AG04449 (cell line): Measurements from ENCODE around the gene TRIM45.
"Not testable (repeated sequence)": the region's sequence is repeated elsewhere in the genome, so short reads cannot be mapped to it uniquely, and the experiment has no call there.

Source experiments
- CTCF ChIA-PET: fragments of 350-600 bp; formaldehyde crosslinking; extraction: SDS; loops from one replicate; lab custom pipeline; 2021; ENCODE audit warnings: antibody characterized with exemption; lab: Yijun Ruan, JAX
- POLR2A ChIA-PET: fragments of 400-600, 350-600 bp; formaldehyde crosslinking; extraction: SDS; loops from one replicate; lab custom pipeline; 2020; ENCODE audit warnings: antibody characterized with exemption, inconsistent platforms; lab: Yijun Ruan, JAX
- DNase-seq: peaks from one replicate; pipeline ENCODE4 v3.0.0-alpha.2; 2010; ENCODE audit warnings: low read depth, low spot score
- H3K4me3 ChIP-seq: 2 replicates; pipeline ENCODE4 v1.5.1; 2011; ENCODE audit warnings: low read depth, mild to moderate bottlenecking, control low read depth, low read length
- CTCF ChIP-seq: IDR thresholded peaks from one replicate; pipeline ENCODE4 v1.5.1; 2011; ENCODE audit warnings: mild to moderate bottlenecking, moderate library complexity, low read length, control low read depth, inconsistent platforms; ENCODE audit not compliant: insufficient read depth; ENCODE audit errors: missing control alignments

The TRIM45 gene

GRCh38 chr1:117124661-117125060, 3.1 kb upstream of the TRIM45 start:
- POLR2A ChIA-PET, result no interaction called here

GRCh38 chr1:117123274-117123673, 1.7 kb upstream of the TRIM45 start:
- TF ChIP-seq CTCF, result no peak
- CTCF ChIA-PET, result interaction anchor here (1.0 to 13.2 kb wide), 15 partner anchors 9 to 161 kb away, joined by 3 to 592 read pairs (median 9); partner anchors contain the start of gene TTF2
- POLR2A ChIA-PET, result no interaction called here
- no peak overlapping the region for H3K4me3 ChIP-seq
- no peak for DNase-seq

More at GRCh38 chr1:117124661-117125060, 3.1 kb upstream of the TRIM45 start:
- CTCF ChIA-PET, result interaction anchor here (0.8 to 13.2 kb wide), 8 partner anchors 12 to 160 kb away, joined by 3 to 592 read pairs (median 18); partner anchors contain the start of gene TTF2
- no peak overlapping the region for H3K4me3 ChIP-seq
- DNase-seq, result no peak
- no peak for TF ChIP-seq CTCF

- CTCF ChIA-PET, result interaction anchor here (0.7 to 13.2 kb wide), 23 partner anchors 9 to 247 kb away, joined by 3 to 592 read pairs (median 6); partner anchors contain the start of gene TTF2
Observed at GRCh38 chr1:117122330-117123025, 929 bp upstream of the TRIM45 start.

GRCh38 chr1:117120774-117121588, 568 bp downstream of the TRIM45 start:
- H3K4me3 ChIP-seq, result peak overlapping the region; percentile 93
- DNase-seq, result no peak
- TF ChIP-seq CTCF, result no peak
- ChIA-PET CTCF (interaction anchor here (1.0 to 13.2 kb wide), 10 partner anchors 8 to 164 kb away, joined by 3 to 592 read pairs (median 6); no protein-coding TSS in a partner anchor), POLR2A (interaction anchor here (1.4 kb wide), 1 partner anchor 23 kb away, joined by 3 read pairs; no protein-coding TSS in a partner anchor)

More at GRCh38 chr1:117122330-117123025, 929 bp upstream of the TRIM45 start:
- peak overlapping the region; percentile 93 for H3K4me3 ChIP-seq
- no peak for TF ChIP-seq CTCF
- POLR2A ChIA-PET, result interaction anchor here (1.4 kb wide), 1 partner anchor 21 kb away, joined by 3 read pairs; no protein-coding TSS in a partner anchor
- DNase-seq, result no peak

- H3K4me3 ChIP-seq, POLR2A ChIA-PET, DNase-seq: not testable (repeated sequence)
- CTCF ChIA-PET, result interaction anchor here (1.1 to 13.2 kb wide), 6 partner anchors 9 to 49 kb away, joined by 3 to 592 read pairs (median 10); no protein-coding TSS in a partner anchor
Observed at GRCh38 chr1:117119144-117119543, 2.4 kb downstream of the TRIM45 start.

- ChIA-PET POLR2A (no interaction called here), CTCF (interaction anchor here (1.1 to 13.2 kb wide), 4 partner anchors 11 to 48 kb away, joined by 3 to 592 read pairs (median 19); no protein-coding TSS in a partner anchor)
- TF ChIP-seq CTCF, result no peak
Observed at GRCh38 chr1:117118137-117118536, 3.4 kb downstream of the TRIM45 start.

More at GRCh38 chr1:117118137-117118536, 3.4 kb downstream of the TRIM45 start:
- H3K4me3 ChIP-seq, result no peak overlapping the region
- no peak for DNase-seq
